Suprapubic skin (tissue), 3 donors: ENCODE results near the gene RAB17.

Experiments used
- POLR2A ChIP-seq, 2 donors: fragments of 450-650 bp; IDR thresholded peaks; one replicate each; pipeline ENCODE4 v1.6.1; 2017; ENCODE audit warnings: antibody characterized with exemption in 2 of 2, mild to moderate bottlenecking in 2 of 2, moderate library complexity in 2 of 2
- TF ChIP-seq, protein P1 (sequence below), 2 donors: fragments of 200-600 bp in 1 of 2; fragments of 450-650 bp in 1 of 2; sonication (generic) in 1 of 2; IDR thresholded peaks; one replicate each; pipeline ENCODE4 v1.5.1; 2016 to 2019; ENCODE audit warnings: antibody characterized with exemption in 2 of 2, mild to moderate bottlenecking in 1 of 2, moderate library complexity in 1 of 2

DNA sequence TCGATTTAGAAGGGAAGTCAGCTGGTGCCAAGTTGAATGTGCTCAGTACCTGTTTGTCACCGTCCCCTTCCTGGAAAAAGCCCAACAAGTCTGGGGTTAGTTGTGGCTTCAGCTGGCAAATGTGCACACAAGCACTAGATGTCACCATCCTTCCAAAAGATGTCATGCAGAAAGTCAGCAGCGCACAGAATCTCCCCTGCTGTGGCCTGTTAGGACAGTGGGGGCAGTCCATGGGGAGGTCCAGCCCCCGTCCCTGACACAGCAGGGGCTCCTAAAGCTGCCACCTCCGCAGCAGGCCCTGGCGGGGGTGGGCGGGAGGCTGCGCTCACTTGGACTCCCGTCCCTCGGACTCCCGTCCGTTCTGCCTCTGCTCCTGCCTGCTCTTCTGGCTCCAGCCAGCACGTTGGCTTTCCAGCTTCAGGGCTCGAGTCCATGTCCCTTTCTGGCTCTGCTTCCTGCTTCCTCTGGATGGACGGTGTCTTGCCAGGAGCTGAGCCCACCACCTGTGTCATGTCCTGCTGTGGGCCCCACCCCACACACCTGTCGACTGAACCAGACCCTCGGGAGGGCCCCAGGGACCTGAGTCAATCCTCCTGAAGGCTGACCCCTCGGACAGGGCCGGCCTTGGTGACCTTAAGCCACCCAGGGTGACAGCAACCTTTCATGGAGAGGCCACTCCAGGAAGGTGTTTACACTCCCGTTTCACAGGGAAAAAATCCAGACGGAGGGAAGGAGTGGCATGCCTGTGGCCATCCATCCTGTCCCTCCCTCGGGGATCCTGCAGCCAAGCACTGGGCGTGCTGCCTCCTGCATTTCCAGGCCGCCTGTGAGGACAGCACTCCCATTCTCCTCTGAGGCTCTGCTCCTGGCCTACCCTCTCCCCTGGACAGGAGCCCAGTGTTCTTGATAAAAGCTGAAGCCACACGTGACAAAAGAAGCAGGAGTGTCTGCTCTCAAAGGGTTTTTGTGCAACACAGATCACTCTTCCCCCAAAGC lies 8.5 kb downstream of the RAB17 start:
- TF ChIP-seq, protein P1, sequence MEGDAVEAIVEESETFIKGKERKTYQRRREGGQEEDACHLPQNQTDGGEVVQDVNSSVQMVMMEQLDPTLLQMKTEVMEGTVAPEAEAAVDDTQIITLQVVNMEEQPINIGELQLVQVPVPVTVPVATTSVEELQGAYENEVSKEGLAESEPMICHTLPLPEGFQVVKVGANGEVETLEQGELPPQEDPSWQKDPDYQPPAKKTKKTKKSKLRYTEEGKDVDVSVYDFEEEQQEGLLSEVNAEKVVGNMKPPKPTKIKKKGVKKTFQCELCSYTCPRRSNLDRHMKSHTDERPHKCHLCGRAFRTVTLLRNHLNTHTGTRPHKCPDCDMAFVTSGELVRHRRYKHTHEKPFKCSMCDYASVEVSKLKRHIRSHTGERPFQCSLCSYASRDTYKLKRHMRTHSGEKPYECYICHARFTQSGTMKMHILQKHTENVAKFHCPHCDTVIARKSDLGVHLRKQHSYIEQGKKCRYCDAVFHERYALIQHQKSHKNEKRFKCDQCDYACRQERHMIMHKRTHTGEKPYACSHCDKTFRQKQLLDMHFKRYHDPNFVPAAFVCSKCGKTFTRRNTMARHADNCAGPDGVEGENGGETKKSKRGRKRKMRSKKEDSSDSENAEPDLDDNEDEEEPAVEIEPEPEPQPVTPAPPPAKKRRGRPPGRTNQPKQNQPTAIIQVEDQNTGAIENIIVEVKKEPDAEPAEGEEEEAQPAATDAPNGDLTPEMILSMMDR (IDR thresholded peaks at IDR 0.05), result peak in 1 of 2 donors; percentile 16
- TF ChIP-seq POLR2A (IDR thresholded peaks at IDR 0.05), result no peak
